Measurements from ENCODE around the gene HMGN3. TPM values are rescaled to one million over a fixed set of nuclear protein-coding genes. Genes with fewer than 3 reads are reported as not detected.

HMGN3 gene
- total and polyA plus RNA-seq, 2 of the 13 experiments (the other 11 are each of a cell fraction or from before 2014, with no cell fraction given), result 67.9 to 145 TPM

- TF ChIP-seq ZNF597 (CRISPR knock-in tag; IDR thresholded peaks at IDR 0.05), result no peak
- TF ChIP-seq PHB2 (IDR thresholded peaks at IDR 0.05; ENCODE audit: partially characterized antibody), result no peak
- TF ChIP-seq E2F2 (CRISPR knock-in tag; IDR thresholded peaks at IDR 0.05; ENCODE audit: borderline replicate concordance), result no peak
- TF ChIP-seq ETV6 (CRISPR knock-in tag; conservative IDR thresholded peaks at IDR 0.05), result no peak
- TF ChIP-seq GPBP1L1 (CRISPR knock-in tag; IDR thresholded peaks at IDR 0.05), result no peak
- no peak for TF ChIP-seq MXI1 (IDR thresholded peaks at IDR 0.05; ENCODE audit: borderline replicate concordance, low read depth, low read length)
- TF ChIP-seq ZC3H4 (CRISPR knock-in tag; IDR thresholded peaks at IDR 0.05; ENCODE audit: borderline replicate concordance), result no peak
- TF ChIP-seq HMGXB3 (CRISPR knock-in tag; IDR thresholded peaks at IDR 0.05; ENCODE audit: borderline replicate concordance), result no peak
- no peak for TF ChIP-seq ZFY (CRISPR knock-in tag; IDR thresholded peaks at IDR 0.05)
- TF ChIP-seq MXD1 (CRISPR knock-in tag; IDR thresholded peaks at IDR 0.05), result no peak
- 0 out of 2 replicates have a peak, but pooled peaks have one; percentile 35 for TF ChIP-seq ZNF331 (CRISPR knock-in tag; IDR thresholded peaks at IDR 0.05)
- TF ChIP-seq ATF3 (CRISPR knock-in tag; IDR thresholded peaks at IDR 0.05), result no peak
- peak; percentile 77 for TF ChIP-seq SOX5 (CRISPR knock-in tag; IDR thresholded peaks at IDR 0.05; ENCODE audit: borderline replicate concordance)
- no peak for TF ChIP-seq SUZ12 (IDR thresholded peaks at IDR 0.05; ENCODE audit: low read depth, low read length)
- TF ChIP-seq GABPA (IDR thresholded peaks at IDR 0.05; ENCODE audit: low read depth, low read length), result no peak
- no peak for TF ChIP-seq GABPA (CRISPR knock-in tag; IDR thresholded peaks at IDR 0.05; ENCODE audit: low read depth)
- TF ChIP-seq ZNF329 (CRISPR knock-in tag; IDR thresholded peaks at IDR 0.05; ENCODE audit: low read depth), result no peak
- TF ChIP-seq ZNF766 (CRISPR knock-in tag; IDR thresholded peaks at IDR 0.05; ENCODE audit: borderline replicate concordance), result no peak
- TF ChIP-seq CBX2 (IDR thresholded peaks at IDR 0.05; ENCODE audit: low read depth, low read length), result no peak
- no peak for TF ChIP-seq CBX2 (CRISPR knock-in tag; IDR thresholded peaks at IDR 0.05; ENCODE audit: low read depth)
- no peak for TF ChIP-seq HNRNPK (IDR thresholded peaks at IDR 0.05; ENCODE audit: low read depth, low read length, poor library complexity, severe bottlenecking)
- TF ChIP-seq ATRX (CRISPR knock-in tag; IDR thresholded peaks at IDR 0.05; ENCODE audit: borderline replicate concordance), result no peak
Measured at GRCh38 chr6:79157961-79158644, 76.4 kb downstream of the HMGN3 start (continued).

All from HepG2 (cell line).